ENCODE measurements around the gene PRPF8. TPM values are rescaled to one million over a fixed set of nuclear protein-coding genes. Genes with fewer than 3 reads are reported as not detected.
"Not testable (repeated sequence)": the region's sequence is repeated elsewhere in the genome, so short reads cannot be mapped to it uniquely, and the experiment has no call there.

PRPF8 gene
- total RNA-seq, 1 experiment from 2014 or later = 108 TPM

GRCh38 chr17:1716076-1716911 is 31.6 kb upstream of the PRPF8 start:
- DNase-seq (ENCODE audit: low read depth) = peak; percentile 100

GRCh38 chr17:1715803-1716075 is 31.1 kb upstream of the PRPF8 start:
- DNase-seq (ENCODE audit: low read depth) = no peak

DNA sequence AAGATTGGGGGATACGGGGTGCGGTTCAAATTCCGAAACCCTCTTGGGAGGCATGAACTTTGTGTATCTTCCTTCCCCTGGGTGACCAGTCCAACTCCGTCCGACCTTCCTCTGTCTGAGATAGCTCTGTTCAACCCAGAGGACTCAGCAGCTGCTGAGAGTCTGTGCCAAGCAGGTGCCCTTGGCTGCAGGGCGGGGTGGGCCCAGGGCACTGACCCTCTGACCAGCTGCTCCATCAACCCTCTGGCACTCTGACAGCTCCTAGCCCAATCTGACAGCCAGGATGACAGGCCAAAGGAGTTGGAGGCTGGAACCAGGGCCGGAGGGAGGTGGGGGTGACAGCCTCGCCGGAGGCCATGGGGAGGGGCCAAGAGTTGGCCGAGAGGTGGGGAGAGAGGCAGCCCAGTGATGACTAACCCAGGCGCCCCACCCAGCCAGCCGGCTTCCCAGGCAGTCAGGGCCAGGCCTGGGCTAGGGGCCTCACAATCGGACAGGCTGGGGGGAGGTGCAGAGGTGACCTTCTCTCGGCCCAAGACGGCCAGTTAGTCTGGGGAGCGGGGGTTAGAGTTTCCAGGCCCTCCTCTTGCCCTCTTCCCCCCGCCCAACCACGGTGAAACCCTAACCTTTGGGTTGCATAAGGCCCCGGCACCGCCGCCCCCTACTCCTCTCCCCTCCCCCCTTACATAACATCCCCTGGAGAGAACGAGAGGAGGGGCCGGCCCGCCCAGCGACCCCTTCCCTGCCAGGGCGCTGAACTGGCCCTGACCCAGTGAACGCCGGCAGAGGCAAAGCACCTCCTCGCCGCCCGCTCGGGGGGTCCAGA is 30.5 kb upstream of the PRPF8 start:
- DNase-seq (ENCODE audit: low read depth) = peak; percentile 99

DNA sequence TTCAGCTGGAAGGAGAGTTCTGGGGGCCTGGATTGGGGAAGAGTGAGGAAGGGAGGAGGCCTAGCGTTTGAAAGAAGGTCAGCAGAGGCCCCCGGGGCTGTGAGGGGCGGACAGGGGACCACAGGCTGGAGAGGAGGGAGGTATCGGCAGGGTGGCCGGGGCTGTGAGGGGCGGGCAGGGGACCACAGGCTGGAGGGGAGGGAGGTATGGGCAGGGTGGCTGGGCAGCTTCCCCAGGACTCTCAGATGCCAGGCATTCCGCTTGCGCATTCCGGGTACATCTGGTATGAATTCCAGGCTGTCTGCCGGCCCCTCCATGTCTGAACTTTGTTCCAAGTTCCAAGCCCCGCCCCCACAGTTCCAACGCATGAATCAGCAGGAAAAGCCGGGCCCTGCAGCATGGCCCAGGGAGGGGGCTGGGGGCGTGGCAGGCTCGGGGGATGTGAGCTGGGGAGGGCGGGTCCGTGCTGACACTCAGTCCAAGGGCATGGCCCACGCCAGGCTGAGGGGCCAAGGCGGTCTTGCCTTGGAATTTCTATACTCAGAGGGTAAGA is 29.8 kb upstream of the PRPF8 start:
- peak; percentile 96 for DNase-seq (ENCODE audit: low read depth)

DNA sequence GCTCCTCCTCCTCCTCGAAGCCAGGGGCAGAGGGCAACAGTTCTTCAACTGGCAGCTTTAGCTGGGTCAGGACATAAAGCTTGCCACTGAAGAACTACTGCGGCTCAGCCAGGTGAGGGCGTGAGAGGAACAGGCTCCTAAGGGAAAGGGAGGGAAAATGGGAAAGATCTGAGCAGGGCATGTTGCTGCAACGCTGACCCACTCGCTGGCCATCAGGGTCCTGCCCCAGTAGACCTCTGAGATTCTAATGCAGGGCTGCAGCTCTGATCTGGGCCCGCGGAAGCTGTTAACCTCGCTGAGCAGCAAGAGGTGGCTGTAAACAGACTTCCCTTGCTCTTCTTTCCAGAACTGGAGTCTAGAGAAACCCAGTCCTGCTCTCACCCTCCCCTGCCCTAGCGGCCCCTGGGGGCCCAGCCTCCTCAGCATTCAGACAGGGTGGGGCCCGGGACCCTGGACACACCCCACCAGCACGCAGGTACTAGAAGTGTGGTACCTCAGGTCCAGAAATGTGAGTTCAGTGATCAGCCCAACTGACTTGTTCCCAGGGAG is 29.3 kb upstream of the PRPF8 start:
- DNase-seq (ENCODE audit: low read depth) = peak; percentile 52

- DNase-seq (ENCODE audit: low read depth) = no peak
Observed at GRCh38 chr17:1713160-1713877, 28.7 kb upstream of the PRPF8 start.

DNA sequence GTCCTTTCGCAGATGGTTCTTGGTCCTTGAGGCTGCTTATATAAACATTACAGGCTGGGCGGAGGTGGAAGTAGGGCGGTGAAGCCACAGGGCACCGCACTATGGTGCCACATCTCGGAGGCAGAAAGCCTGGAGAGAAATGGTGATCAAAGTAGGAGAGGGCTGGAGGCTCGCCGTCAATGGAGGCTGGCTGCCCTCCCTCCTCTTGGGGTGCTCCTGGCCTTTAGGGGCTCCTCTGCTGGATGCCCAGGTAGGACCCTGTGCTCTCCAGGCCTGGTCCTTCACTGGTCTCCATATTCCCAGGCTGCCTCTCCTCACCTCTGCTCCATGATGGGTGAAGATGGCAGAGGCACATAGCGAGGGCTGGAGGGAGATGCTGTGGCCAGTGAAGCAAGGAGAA is 27.6 kb upstream of the PRPF8 start:
- no peak for DNase-seq (ENCODE audit: low read depth)

DNA sequence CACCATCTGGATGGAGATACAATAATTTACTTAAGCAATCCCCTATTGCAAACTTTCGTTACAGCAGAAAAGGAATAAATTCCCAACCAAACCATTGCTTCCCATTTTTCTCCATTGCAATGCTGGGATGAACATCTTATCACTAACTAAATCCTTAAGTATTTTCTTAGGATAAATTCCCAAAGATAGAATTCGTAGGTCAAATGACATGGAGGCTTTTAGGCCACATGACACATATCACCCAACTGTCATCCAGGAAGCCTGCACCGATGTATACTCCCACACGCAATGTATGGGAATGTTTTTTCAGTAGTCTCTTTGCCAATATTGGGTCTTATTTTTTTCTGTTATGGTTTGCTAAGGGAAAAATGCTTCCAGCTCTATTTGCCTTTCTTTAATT is 27.1 kb upstream of the PRPF8 start:
- no peak for DNase-seq (ENCODE audit: low read depth)

- DNase-seq (ENCODE audit: low read depth) = no peak
Observed at GRCh38 chr17:1710807-1711553, 26.3 kb upstream of the PRPF8 start.

GRCh38 chr17:1709971-1710806 is 25.5 kb upstream of the PRPF8 start, which contains the start of gene TLCD2:
TLCD2 (minus strand) TSS chr17:1710377; CDS start chr17:1710242, 135 bp downstream.
- DNase-seq (ENCODE audit: low read depth) = peak; percentile 54

GRCh38 chr17:1709403-1709951 is 24.8 kb upstream of the PRPF8 start:
- no peak for DNase-seq (ENCODE audit: low read depth)

DNA sequence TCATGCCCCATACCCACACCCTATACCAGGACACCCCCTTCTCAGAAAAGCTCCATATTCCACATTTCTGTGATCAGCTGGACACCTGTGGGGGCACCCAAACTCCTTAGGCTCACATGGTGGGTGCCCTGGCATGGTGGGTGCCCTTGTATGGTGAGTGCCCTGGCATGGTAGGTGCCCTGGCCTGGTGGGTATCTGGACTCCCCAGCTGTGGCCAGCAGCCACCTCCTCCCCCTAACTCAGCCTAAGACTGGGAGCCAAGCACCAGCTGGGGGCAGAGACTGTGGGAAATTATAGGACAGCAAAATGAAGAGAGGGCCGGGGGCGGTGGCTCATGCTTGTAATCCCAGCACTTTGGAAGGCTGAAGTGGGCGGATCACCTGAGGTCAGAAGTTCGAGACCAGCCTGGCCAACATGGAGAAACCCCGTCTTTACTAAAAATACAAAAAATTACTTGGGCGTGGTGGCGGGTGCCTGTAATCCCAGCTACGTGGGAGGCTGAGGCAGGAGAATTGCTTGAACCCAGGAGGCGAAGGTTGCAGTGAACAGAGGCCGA is 24.2 kb upstream of the PRPF8 start:
- not testable (repeated sequence) for DNase-seq (ENCODE audit: low read depth)

DNA sequence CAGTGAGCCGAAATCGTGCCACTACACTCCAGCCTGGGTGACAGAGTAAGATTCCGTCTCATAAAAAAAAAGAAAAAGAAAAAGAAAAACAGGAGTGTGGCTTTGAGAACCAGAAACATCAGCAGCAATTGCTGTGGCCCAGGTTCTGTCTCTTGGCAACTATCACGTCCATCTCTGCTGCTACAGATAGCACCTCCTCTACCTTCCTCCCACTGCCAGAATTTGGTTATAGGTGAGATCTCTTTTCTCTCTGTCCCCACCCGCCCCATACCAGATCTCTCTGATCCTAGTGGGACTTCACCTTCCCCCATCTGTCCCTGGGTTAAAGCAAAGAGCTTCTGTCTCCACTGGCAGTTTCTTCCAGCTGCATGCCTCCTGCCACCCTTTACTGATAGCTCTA is 22.4 kb upstream of the PRPF8 start:
- DNase-seq (ENCODE audit: low read depth) = no peak

DNA sequence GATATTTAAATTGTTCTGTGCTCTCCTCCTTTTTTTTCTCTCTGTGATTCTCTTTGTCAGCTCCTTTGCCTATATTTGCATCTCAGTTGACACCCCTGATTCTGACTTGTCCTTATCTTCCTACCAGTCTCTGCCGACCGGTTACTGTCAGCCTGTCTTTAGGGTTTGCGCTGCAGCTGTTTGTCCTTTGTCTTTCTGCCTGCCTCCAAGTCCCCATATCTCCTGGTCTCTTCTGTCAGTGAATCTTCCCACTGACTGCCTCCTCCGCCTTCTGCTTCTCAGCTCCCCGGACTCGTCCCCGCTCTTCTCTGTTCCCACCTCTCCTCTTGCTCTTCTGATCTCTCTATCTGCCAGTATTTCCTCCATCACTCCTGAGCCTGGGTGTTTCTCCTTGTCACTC is 20.3 kb upstream of the PRPF8 start:
- no peak for DNase-seq (ENCODE audit: low read depth)

- no peak for DNase-seq (ENCODE audit: low read depth)
Observed at GRCh38 chr17:1703063-1703462, 18.4 kb upstream of the PRPF8 start.

GRCh38 chr17:1699891-1700290 is 15.2 kb upstream of the PRPF8 start:
- DNase-seq (ENCODE audit: low read depth) = peak; percentile 63

DNA sequence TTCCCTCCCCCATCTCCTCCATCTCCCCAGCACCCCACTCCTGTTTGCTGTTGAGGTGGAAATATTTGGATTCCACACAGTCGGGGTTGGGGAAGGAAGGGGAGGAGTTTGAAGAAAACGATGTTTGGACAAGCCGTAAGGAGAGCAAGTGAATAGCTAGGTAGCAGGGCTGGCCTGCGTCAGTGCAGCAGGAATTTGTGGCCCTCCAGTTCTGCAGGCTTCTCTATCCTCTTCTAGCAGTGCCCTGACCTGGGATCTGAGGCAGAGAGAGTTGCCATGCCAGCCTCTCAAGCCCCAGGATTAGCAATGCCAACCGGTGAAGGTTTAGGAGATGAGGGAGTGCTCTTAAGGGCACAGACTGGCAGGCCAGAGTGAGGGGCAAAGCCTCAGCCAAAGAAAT is 13.0 kb upstream of the PRPF8 start:
- no peak for DNase-seq (ENCODE audit: low read depth)

DNA sequence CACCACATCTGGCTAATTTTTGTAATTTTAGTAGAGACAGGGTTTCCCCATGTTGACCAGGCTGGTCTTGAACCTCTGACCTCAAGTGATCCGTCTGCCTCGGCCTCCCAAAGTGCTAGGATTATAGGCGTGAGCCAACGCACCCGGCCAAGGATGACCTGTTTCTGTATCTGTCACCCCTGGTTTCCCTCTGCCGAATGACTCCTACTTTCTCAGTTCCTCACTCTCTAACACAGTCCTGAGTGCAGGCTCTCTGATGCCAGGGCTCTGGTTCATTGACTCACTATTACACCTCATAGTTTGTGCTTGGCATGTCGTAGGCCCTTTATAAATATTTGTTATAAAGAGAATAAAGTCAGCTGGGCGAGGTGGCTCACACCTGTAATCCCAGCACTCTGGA is 10.7 kb upstream of the PRPF8 start:
- no peak for DNase-seq (ENCODE audit: low read depth)

GRCh38 chr17:1693339-1693738 is 8.7 kb upstream of the PRPF8 start:
- no peak for DNase-seq (ENCODE audit: low read depth)

Measured in LHCN-M2 (cell line).